HCT116 (cell line): ENCODE data around the gene TCEANC2. TPM values are rescaled to one million over a fixed set of nuclear protein-coding genes. Genes with fewer than 3 reads are reported as not detected.

Source experiments
- ATAC-seq: fragments of 200-7000 bp; cut with Tn5 transposase; 2 replicates; pipeline ENCODE4 v1.9.1; 2020; ENCODE audit warnings: mild to moderate bottlenecking, moderate library complexity
- BruUV-seq: library from RNA; stranded (reverse); fragments of 400-500 nt; replicated peaks from 2 replicates; lab custom pipeline; 2021; lab: Mats Ljungman, UMichigan
- CTCF ChIA-PET: fragments of 300-600 bp; sonication (Branson Sonifier 250); formaldehyde crosslinking; loops from one replicate; lab custom pipeline; 2021; ENCODE audit warnings: antibody characterized with exemption; lab: Charles Lee
- POLR2A ChIA-PET: fragments of 300-600, 350-600 bp; sonication (Branson Sonifier 250); formaldehyde crosslinking; loops from one replicate; lab custom pipeline; 2021; ENCODE audit warnings: antibody characterized with exemption; lab: Charles Lee
- RAD21 ChIA-PET, 2 experiments: fragments of 300-600 bp; sonication (Branson Sonifier 250); formaldehyde crosslinking; loops; one replicate each; lab custom pipeline; 2023; ENCODE audit warnings: low total read pairs in 2 of 2; ENCODE audit not compliant: uncharacterized antibody in 2 of 2, unreplicated experiment in 2 of 2, low non-redundant PET in 1 of 2; lab: Charles Lee
- DNase-seq: peaks from one replicate; pipeline ENCODE4 v3.0.0-alpha.2; 2010; ENCODE audit warnings: low read depth, low spot score
- H2AFZ ChIP-seq: fragments of 200-600 bp; shearing (Covaris generic), sonication (generic); 2 replicates; pipeline ENCODE4 v1.6.1; 2017; ENCODE audit warnings: low read depth, mixed run types, mixed read lengths, antibody characterized with exemption, low read length; ENCODE audit not compliant: poor library complexity, severe bottlenecking
- H3K27ac ChIP-seq: 2 replicates; pipeline ENCODE4 v1.5.1; 2012; ENCODE audit warnings: low read depth, low read length
- H3K27me3 ChIP-seq: fragments of 200-600 bp; sonication (generic); 2 replicates; pipeline ENCODE4 v1.6.1; 2016; ENCODE audit warnings: mixed run types, low read length, mixed read lengths; ENCODE audit not compliant: insufficient read depth
- H3K36me3 ChIP-seq, 2 experiments: fragments of 200-500 bp in 1 of 2; fragments of 200-600 bp in 1 of 2; sonication (Bioruptor generic) in 1 of 2; sonication (generic) in 1 of 2; 2 replicates each; pipeline versions ENCODE4 v1.5.1 to v1.6.1; 2014 to 2016; ENCODE audit warnings: low read length in 2 of 2, inconsistent platforms in 1 of 2, mixed read lengths in 1 of 2, mixed run types in 1 of 2; ENCODE audit not compliant: insufficient read depth in 2 of 2, control insufficient read depth in 1 of 2
- H3K4me1 ChIP-seq, 2 experiments: fragments of 200-600 bp in 1 of 2; sonication (generic) in 1 of 2; 2 replicates each; pipeline versions ENCODE4 v1.5.1 to v1.6.1; 2012 to 2017; ENCODE audit warnings: low read length in 2 of 2, inconsistent platforms in 1 of 2, mild to moderate bottlenecking in 1 of 2, mixed read lengths in 1 of 2, mixed run types in 1 of 2, moderate library complexity in 1 of 2; ENCODE audit not compliant: insufficient read depth in 2 of 2, control insufficient read depth in 1 of 2
- H3K4me2 ChIP-seq: fragments of 200-600 bp; sonication (generic); 2 replicates; pipeline ENCODE4 v1.6.1; 2017; ENCODE audit warnings: mixed run types, low read length, mixed read lengths
- H3K4me3 ChIP-seq, 2 experiments: fragments of 200-600 bp in 1 of 2; sonication (generic) in 1 of 2; replicated peaks in 1 of 2; 2 replicates each; pipeline ENCODE4 v1.5.1; 2011 to 2016; ENCODE audit warnings: low read length in 2 of 2, control low read depth in 1 of 2, low read depth in 1 of 2, mild to moderate bottlenecking in 1 of 2, mixed read lengths in 1 of 2, mixed run types in 1 of 2
- H3K79me2 ChIP-seq: fragments of 200-600 bp; sonication (generic); 2 replicates; pipeline ENCODE4 v1.6.1; 2017; ENCODE audit warnings: mild to moderate bottlenecking, mixed run types, low read length, moderate library complexity, mixed read lengths; ENCODE audit not compliant: insufficient read depth
- H3K9ac ChIP-seq: fragments of 200-600 bp; sonication (generic); 2 replicates; pipeline ENCODE4 v1.6.1; 2016; ENCODE audit warnings: low read length, mixed read lengths
- H3K9me2 ChIP-seq: fragments of 200-600 bp; sonication (generic), shearing (Covaris generic); 2 replicates; pipeline ENCODE4 v1.6.1; 2017; ENCODE audit warnings: mixed run types, mild to moderate bottlenecking, moderate library complexity; ENCODE audit not compliant: insufficient read depth
- H3K9me3 ChIP-seq, 2 experiments: fragments of 200-500 bp in 1 of 2; fragments of 200-600 bp in 1 of 2; sonication (Bioruptor generic) in 1 of 2; sonication (generic) in 1 of 2; 2 replicates each; pipeline ENCODE4 v1.6.1; 2014 to 2017; ENCODE audit warnings: low read length in 2 of 2, mixed read lengths in 2 of 2, inconsistent platforms in 1 of 2, low read depth in 1 of 2, mild to moderate bottlenecking in 1 of 2, mixed run types in 1 of 2, moderate library complexity in 1 of 2; ENCODE audit not compliant: control insufficient read depth in 1 of 2, insufficient read depth in 1 of 2
- H4K20me1 ChIP-seq: fragments of 200-600 bp; sonication (generic), shearing (Covaris generic); 2 replicates; pipeline ENCODE4 v1.6.1; 2017; ENCODE audit warnings: mixed run types, mild to moderate bottlenecking, moderate library complexity; ENCODE audit not compliant: insufficient read depth
- CBX3 ChIP-seq: IDR thresholded peaks from 2 replicates; pipeline ENCODE4 v1.6.1; 2012; ENCODE audit warnings: low read depth
- CEBPB ChIP-seq: IDR thresholded peaks from 2 replicates; pipeline ENCODE4 v1.6.1; 2012; ENCODE audit warnings: low read depth
- ELF1 ChIP-seq: IDR thresholded peaks from 2 replicates; pipeline ENCODE4 v1.6.1; 2012; ENCODE audit warnings: low read depth, borderline replicate concordance
- EZH2 ChIP-seq: fragments of 200-600 bp; sonication (generic); IDR thresholded peaks from 2 replicates; pipeline ENCODE4 v1.6.1; 2017; ENCODE audit warnings: antibody characterized with exemption, mixed run types
- EZH2phosphoT487 ChIP-seq: fragments of 200-600 bp; IDR thresholded peaks from 2 replicates; pipeline ENCODE4 v1.6.1; 2018; ENCODE audit warnings: antibody characterized with exemption, borderline replicate concordance
- FOSL1 ChIP-seq: IDR thresholded peaks from 2 replicates; pipeline ENCODE4 v1.6.1; 2012; ENCODE audit warnings: low read depth
- JUND ChIP-seq: IDR thresholded peaks from 2 replicates; pipeline ENCODE4 v1.6.1; 2012
- POLR2A ChIP-seq: IDR thresholded peaks from 2 replicates; pipeline ENCODE4 v1.7.0; 2011; ENCODE audit warnings: borderline replicate concordance; ENCODE audit not compliant: insufficient read depth, insufficient read length; ENCODE audit errors: extremely low read depth
- RAD21 ChIP-seq: IDR thresholded peaks from 2 replicates; pipeline ENCODE4 v1.6.1; 2012; ENCODE audit warnings: low read depth, mild to moderate bottlenecking
- SP1 ChIP-seq: IDR thresholded peaks from 2 replicates; pipeline ENCODE4 v1.6.1; 2012; ENCODE audit warnings: low read depth
- SRF ChIP-seq: IDR thresholded peaks from 2 replicates; pipeline ENCODE4 v1.6.1; 2012; ENCODE audit warnings: low read depth
- TCF7L2 ChIP-seq: IDR thresholded peaks from 2 replicates; pipeline ENCODE4 v1.7.0; 2011; ENCODE audit warnings: borderline replicate concordance, inconsistent platforms; ENCODE audit not compliant: insufficient read depth, insufficient read length; ENCODE audit errors: extremely low read depth
- YY1 ChIP-seq: IDR thresholded peaks from 2 replicates; pipeline ENCODE4 v1.6.1; 2011; ENCODE audit warnings: low read length, low read depth, moderate library complexity, mild to moderate bottlenecking; ENCODE audit not compliant: insufficient replicate concordance; ENCODE audit errors: extremely low read depth
- intact Hi-C: fragments of 100-400 bp; cut with micrococcal nuclease; formaldehyde crosslinking; loops from 2 replicates; pipeline ENCODE4 v1.10.0; 2022
- total RNA-seq: library from RNA; stranded (reverse); gene quantifications from one replicate; pipeline ENCODE4 v1.2.1, GENCODE V29; 2021; ENCODE audit not compliant: unreplicated experiment
- TF ChIP-seq, protein P1 (sequence below): IDR thresholded peaks from 2 replicates; pipeline ENCODE4 v1.6.1; 2012; ENCODE audit warnings: low read depth

The TCEANC2 gene
- total RNA-seq, 1 experiment from 2014 or later = 5.4 TPM

DNA sequence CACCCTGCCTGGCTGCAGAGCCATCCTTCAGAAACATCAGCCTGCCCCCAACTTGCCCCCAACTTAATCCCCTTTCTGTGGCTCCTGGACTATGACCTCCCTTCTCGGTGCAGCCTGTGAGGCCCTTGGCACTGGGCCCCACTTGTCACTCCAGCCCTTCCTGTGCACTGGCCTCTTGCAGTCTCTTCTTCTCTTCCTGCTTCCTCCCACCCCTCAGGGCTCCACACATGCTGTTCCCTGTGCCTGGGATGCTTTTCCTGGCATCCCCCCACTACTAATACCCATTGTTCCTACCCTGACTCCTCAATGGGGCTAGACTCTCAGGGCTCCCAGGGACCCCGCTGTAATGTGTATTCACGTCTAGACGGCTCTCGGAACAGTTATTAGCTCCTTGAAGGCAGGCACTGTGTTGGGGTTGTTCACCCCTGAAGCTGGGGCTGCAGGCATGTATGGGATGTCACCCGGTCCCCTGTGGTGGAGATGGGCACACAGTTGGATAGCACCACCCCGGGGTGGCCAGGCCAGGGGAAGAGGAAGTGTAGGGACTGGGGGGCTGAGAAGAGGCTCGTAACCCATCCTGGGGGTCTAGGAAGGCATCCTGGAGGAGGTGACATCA is 39.9 kb upstream of the TCEANC2 start:
- Histone ChIP-seq H2AFZ (no peak overlapping the region), H3K4me1 (peaks cover 38 to 40% of the 10 kb centered on the region in 2 experiments), H3K9me2 (no peaks in the 10 kb centered on the region), H3K9ac (no peak overlapping the region), H3K79me2 (no peaks in the 10 kb centered on the region), H3K9me3 (no peaks in the 10 kb centered on the region), H3K4me2 (no peak overlapping the region), H3K27me3 (no peaks in the 10 kb centered on the region), H3K4me3 (no peak overlapping the region), H3K27ac (no peak overlapping the region), H4K20me1 (no peaks in the 10 kb centered on the region), H3K36me3 (no peaks in the 10 kb centered on the region)
- ChIA-PET CTCF (no interaction called here), RAD21 (no interaction called here), POLR2A (no interaction called here)
- no peak for ATAC-seq
- TF ChIP-seq RAD21 = no peak
- no peak for TF ChIP-seq CBX3
- TF ChIP-seq, protein P1, sequence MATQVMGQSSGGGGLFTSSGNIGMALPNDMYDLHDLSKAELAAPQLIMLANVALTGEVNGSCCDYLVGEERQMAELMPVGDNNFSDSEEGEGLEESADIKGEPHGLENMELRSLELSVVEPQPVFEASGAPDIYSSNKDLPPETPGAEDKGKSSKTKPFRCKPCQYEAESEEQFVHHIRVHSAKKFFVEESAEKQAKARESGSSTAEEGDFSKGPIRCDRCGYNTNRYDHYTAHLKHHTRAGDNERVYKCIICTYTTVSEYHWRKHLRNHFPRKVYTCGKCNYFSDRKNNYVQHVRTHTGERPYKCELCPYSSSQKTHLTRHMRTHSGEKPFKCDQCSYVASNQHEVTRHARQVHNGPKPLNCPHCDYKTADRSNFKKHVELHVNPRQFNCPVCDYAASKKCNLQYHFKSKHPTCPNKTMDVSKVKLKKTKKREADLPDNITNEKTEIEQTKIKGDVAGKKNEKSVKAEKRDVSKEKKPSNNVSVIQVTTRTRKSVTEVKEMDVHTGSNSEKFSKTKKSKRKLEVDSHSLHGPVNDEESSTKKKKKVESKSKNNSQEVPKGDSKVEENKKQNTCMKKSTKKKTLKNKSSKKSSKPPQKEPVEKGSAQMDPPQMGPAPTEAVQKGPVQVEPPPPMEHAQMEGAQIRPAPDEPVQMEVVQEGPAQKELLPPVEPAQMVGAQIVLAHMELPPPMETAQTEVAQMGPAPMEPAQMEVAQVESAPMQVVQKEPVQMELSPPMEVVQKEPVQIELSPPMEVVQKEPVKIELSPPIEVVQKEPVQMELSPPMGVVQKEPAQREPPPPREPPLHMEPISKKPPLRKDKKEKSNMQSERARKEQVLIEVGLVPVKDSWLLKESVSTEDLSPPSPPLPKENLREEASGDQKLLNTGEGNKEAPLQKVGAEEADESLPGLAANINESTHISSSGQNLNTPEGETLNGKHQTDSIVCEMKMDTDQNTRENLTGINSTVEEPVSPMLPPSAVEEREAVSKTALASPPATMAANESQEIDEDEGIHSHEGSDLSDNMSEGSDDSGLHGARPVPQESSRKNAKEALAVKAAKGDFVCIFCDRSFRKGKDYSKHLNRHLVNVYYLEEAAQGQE = no peak
- no peak for TF ChIP-seq JUND
- no peak for TF ChIP-seq TCF7L2
- TF ChIP-seq EZH2 = no peak
- no peak for TF ChIP-seq CEBPB
- no peak for TF ChIP-seq SRF
- no peak for TF ChIP-seq SP1
- TF ChIP-seq YY1 = no peak
- TF ChIP-seq ELF1 = no peak
- TF ChIP-seq EZH2phosphoT487 = no peak
- no peak for TF ChIP-seq FOSL1
- TF ChIP-seq POLR2A = no peak
- intact Hi-C loops = no loop called here
- BruUV-seq = no TSS peak
- no peak for DNase-seq
